ENCODE results near the gene ANKFN1.

DNA sequence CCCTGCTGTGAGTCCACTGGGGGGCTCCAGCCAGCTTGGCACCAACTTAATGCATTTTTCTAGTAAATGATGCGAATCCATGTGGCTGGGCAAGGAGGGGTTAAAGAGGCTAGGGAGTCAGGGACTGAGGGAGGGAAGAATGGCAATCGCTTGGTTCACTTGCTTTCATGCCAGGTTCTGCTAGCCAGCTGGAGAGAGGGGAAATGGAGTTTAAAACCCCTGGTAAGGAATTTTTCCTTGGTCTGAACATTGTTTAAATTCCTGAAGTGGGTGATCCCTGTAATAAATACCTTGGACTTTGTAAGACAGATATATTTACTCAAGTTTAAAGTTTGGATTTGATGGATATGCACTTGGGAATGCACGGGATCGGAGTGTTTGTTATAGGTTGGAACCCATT is 22.8 kb downstream of the ANKFN1 start:
- TF ChIP-seq, protein P1, sequence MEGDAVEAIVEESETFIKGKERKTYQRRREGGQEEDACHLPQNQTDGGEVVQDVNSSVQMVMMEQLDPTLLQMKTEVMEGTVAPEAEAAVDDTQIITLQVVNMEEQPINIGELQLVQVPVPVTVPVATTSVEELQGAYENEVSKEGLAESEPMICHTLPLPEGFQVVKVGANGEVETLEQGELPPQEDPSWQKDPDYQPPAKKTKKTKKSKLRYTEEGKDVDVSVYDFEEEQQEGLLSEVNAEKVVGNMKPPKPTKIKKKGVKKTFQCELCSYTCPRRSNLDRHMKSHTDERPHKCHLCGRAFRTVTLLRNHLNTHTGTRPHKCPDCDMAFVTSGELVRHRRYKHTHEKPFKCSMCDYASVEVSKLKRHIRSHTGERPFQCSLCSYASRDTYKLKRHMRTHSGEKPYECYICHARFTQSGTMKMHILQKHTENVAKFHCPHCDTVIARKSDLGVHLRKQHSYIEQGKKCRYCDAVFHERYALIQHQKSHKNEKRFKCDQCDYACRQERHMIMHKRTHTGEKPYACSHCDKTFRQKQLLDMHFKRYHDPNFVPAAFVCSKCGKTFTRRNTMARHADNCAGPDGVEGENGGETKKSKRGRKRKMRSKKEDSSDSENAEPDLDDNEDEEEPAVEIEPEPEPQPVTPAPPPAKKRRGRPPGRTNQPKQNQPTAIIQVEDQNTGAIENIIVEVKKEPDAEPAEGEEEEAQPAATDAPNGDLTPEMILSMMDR (IDR thresholded peaks at IDR 0.05) = no peak
- no peak for TF ChIP-seq ZFX (IDR thresholded peaks at IDR 0.05; ENCODE audit: borderline replicate concordance)

All from 22Rv1 (cell line).